Esophagus squamous epithelium (tissue), 5 donors: ENCODE results near the gene OSBPL8. TPM values are rescaled to one million over a fixed set of nuclear protein-coding genes. Genes with fewer than 3 reads are reported as not detected.

ENCODE experiments used
- DNase-seq: peaks from one replicate; lab custom pipeline; 2025; lab: John Stamatoyannopoulos, UW
- H3K27ac ChIP-seq, 4 donors: fragments of 200-600 bp; sonication (generic); one replicate each; pipeline ENCODE4 v1.5.1; 2016 to 2019; ENCODE audit warnings: mild to moderate bottlenecking in 1 of 4
- H3K27me3 ChIP-seq, 4 donors: fragments of 200-600 bp; sonication (generic); 1 replicate in 3 of 4; 2 replicates in 1 of 4; pipeline versions ENCODE4 v1.5.1 to v1.6.0; 2017 to 2021; ENCODE audit warnings: antibody characterized with exemption in 1 of 4
- H3K36me3 ChIP-seq, 3 donors: fragments of 200-600 bp; sonication (generic); one replicate each; pipeline ENCODE4 v1.5.1; 2016 to 2019
- H3K4me1 ChIP-seq, 3 donors: fragments of 200-600 bp; sonication (generic); one replicate each; pipeline ENCODE4 v1.5.1; 2017 to 2019
- H3K4me3 ChIP-seq, 4 donors: fragments of 200-600 bp; sonication (generic); 1 replicate in 3 of 4; 2 replicates in 1 of 4; pipeline ENCODE4 v1.5.1; 2016 to 2019; ENCODE audit warnings: mild to moderate bottlenecking in 2 of 4, moderate library complexity in 1 of 4
- H3K9me3 ChIP-seq, 3 donors: fragments of 200-600 bp; sonication (generic); one replicate each; pipeline ENCODE4 v1.5.1; 2016 to 2019
- POLR2A ChIP-seq, 4 donors: fragments of 450-650 bp; IDR thresholded peaks; one replicate each; pipeline ENCODE4 v1.6.1; 2017; ENCODE audit warnings: antibody characterized with exemption in 4 of 4, mild to moderate bottlenecking in 4 of 4, moderate library complexity in 3 of 4
- WGBS, 2 donors: methylation state at CpG; one replicate each; pipeline ENCODE4 v1.1.5; 2018; 5-methylcytosine and 5-hydroxymethylcytosine counted together
- intact Hi-C: fragments of 100-400 bp; cut with DNase I; formaldehyde crosslinking; loops from one replicate; pipeline ENCODE4 v1.15.0; 2022
- small RNA-seq, 4 donors: library from RNA; depleted of rRNA; stranded (forward); fragments of <200 nt; gene quantifications; one replicate each; pipeline ENCODE3, GENCODE V24; 2016
- total RNA-seq, 4 donors: library from RNA; depleted of rRNA; stranded (reverse); fragments of >200 nt; gene quantifications; one replicate each; pipeline ENCODE4 v1.1.0, GENCODE V29; 2016
- TF ChIP-seq, protein P1 (sequence below), 6 experiments: fragments of 450-650 bp in 4 of 6; fragments of 200-600 bp in 2 of 6; sonication (generic) in 2 of 6; IDR thresholded peaks; one replicate each; pipeline ENCODE4 v1.5.1; 2016 to 2019; ENCODE audit warnings: antibody characterized with exemption in 6 of 6, mild to moderate bottlenecking in 4 of 6, moderate library complexity in 4 of 6
- donor health status: DM: yes; HTN: yes; CAD: no.

Gene OSBPL8
- total RNA-seq, 4 donors from 2014 or later = 30.3 to 60.8 (median 43.0) TPM

DNA sequence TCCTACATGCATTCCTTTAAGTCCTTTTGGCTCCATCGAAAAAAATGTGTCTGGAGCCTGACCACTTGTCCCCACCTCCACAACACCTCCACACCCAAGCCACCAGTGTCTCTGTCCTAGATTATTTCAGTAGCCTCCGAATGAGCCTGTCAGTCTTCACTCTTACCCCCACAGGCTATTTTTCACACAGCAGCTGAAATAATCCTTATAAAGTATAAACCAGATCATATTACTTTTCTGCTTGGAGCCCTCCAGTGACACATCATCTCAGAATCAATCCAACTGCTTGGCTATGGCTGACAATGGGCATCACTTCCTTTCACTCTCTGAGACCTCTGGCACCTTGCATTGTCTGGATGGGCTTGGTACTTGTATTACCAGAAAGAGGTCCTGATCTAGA, 256.2 kb downstream of the OSBPL8 start:
- no peak for DNase-seq
- WGBS, 2 donors = 84 to 90% methylated on average over 2 of the region's 2 CpGs

More for the DNA sequence above, 256.2 kb downstream of the OSBPL8 start:
- H3K9me3 ChIP-seq = no peaks in the 10 kb centered on the region
- intact Hi-C loops = no loop called here
- no peak overlapping the region for H3K27ac ChIP-seq
- H3K36me3 ChIP-seq = no peaks in the 10 kb centered on the region
- H3K27me3 ChIP-seq = no peaks in the 10 kb centered on the region
- TF ChIP-seq, protein P1, sequence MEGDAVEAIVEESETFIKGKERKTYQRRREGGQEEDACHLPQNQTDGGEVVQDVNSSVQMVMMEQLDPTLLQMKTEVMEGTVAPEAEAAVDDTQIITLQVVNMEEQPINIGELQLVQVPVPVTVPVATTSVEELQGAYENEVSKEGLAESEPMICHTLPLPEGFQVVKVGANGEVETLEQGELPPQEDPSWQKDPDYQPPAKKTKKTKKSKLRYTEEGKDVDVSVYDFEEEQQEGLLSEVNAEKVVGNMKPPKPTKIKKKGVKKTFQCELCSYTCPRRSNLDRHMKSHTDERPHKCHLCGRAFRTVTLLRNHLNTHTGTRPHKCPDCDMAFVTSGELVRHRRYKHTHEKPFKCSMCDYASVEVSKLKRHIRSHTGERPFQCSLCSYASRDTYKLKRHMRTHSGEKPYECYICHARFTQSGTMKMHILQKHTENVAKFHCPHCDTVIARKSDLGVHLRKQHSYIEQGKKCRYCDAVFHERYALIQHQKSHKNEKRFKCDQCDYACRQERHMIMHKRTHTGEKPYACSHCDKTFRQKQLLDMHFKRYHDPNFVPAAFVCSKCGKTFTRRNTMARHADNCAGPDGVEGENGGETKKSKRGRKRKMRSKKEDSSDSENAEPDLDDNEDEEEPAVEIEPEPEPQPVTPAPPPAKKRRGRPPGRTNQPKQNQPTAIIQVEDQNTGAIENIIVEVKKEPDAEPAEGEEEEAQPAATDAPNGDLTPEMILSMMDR (IDR thresholded peaks at IDR 0.05) = no peak
- no peak for TF ChIP-seq POLR2A (IDR thresholded peaks at IDR 0.05)
- H3K4me3 ChIP-seq = no peak overlapping the region
- H3K4me1 ChIP-seq = no peaks in the 10 kb centered on the region

Small RNA genes within 50 kb of the gene (small RNA-seq; reads per million reads assigned to genes)
- 0 reads per million in 4 donors for gene RN7SKP172

Other genes with a start within 250 kb of the OSBPL8 start
- gene BBS10, start 211.4 kb downstream of the OSBPL8 start, total RNA-seq = 1 to 10 TPM; 2.7 to 8.4 (median 5.4) TPM
- gene ZDHHC17, start 204.3 kb upstream of the OSBPL8 start, total RNA-seq = 10 to 100 TPM in 3 of 4 donors, 1 to 10 TPM in 1; 6.7 to 26.7 (median 11.7) TPM